NCI-H1105 treated with DMSO at 0.1 percent for 48 hours (cell line): Measurements from ENCODE around the gene COPS4.
"Not testable (repeated sequence)": the region's sequence is repeated elsewhere in the genome, so short reads cannot be mapped to it uniquely, and the experiment has no call there.

Experiments
- DNase-seq: peaks from one replicate; lab custom pipeline; 2025; lab: John Stamatoyannopoulos, UW

The COPS4 gene

GRCh38 chr4:83083925-83084475, 49.0 kb downstream of the COPS4 start:
- DNase-seq: no peak

DNA sequence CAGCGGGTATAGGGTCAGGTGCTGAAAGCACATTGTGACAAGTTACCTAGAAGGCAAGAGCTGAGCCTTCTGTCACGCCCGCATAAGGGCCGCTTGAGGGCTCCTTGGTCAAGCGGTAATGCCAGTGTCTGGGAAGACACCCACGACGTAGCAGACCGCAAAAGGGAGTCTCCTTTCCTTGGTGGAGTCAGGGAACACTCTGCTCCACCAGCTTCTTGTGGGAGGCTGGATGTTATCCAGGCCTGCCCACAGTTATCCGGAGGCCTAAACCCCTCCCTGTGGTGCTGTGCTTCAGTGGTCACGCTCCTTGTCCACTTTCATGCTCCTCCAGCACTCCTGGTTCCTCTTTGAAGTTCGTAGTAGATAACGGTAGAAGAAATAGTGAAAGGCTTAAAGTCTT, 50.0 kb downstream of the COPS4 start:
- DNase-seq: not testable (repeated sequence)

DNA sequence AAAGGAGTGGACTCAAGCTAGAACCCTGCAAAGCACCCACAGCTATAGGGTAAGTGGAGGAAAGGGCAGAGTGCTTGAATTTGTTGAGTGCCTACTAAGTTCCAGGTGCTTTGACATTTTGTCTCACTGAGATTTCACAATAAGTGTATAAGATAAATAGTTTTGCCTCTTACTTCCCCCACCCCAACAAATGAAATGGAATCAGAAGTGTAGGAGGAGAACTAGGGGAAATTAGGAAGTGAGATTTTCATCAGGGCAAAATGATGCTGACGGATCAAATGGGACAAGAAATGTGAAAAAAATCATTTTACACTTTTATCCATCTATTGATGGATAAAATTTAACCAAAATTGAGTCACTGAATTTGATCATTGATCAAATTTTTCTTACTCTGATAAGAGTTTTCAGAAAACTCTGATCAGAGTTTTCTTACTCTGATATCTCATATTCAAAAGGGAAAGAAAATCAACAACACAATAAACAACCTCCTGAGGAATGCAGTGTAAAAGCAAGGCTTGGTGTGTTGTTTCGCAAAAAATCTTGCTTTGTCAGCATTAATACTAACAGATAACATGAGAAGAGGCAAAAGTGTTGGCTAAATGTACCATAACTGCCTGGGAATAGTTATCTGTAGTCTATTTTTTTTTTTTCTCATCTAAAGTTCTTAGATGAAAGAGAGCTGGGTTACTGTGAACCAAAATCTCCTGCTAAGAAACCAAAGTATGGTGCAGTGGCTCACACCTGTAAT, 54.6 kb downstream of the COPS4 start:
- DNase-seq: no peak

DNA sequence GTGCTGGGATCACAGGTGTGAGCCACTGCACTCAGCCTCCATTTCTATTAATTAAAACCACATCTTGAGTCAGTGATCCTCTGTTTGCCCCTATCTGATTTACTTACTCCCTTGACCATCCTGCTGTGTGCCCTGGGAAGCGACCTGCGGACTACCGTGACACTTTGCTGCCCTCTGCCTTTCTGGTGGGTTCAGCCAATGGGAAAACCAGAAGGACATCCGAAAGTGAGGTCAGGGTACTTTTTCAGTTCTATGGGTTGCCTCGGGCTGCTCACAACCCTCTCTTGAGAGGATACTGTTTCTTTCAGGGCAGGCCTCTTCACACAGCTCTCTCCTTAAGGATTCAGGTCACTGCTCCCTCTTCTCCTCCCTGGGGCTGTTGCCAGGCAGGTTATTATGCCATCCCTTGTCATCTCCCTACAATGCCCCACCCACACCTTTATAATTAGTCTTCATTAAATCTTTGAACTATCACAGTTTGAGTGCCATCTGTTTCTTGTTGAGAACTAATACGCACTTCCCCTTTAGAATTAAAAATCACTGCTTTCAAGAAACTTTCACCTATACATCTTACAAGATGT, 58.2 kb downstream of the COPS4 start:
- no peak for DNase-seq

- no peak for DNase-seq
These were observed 61.4 kb downstream of the COPS4 start for GRCh38 chr4:83096397-83096796.

- DNase-seq: no peak
These were observed 70.0 kb downstream of the COPS4 start for GRCh38 chr4:83104991-83105390.

- no peak for DNase-seq
These were observed 72.6 kb downstream of the COPS4 start for GRCh38 chr4:83107631-83108030.

- no peak for DNase-seq
These were observed 73.3 kb downstream of the COPS4 start for GRCh38 chr4:83108101-83108861.

DNA sequence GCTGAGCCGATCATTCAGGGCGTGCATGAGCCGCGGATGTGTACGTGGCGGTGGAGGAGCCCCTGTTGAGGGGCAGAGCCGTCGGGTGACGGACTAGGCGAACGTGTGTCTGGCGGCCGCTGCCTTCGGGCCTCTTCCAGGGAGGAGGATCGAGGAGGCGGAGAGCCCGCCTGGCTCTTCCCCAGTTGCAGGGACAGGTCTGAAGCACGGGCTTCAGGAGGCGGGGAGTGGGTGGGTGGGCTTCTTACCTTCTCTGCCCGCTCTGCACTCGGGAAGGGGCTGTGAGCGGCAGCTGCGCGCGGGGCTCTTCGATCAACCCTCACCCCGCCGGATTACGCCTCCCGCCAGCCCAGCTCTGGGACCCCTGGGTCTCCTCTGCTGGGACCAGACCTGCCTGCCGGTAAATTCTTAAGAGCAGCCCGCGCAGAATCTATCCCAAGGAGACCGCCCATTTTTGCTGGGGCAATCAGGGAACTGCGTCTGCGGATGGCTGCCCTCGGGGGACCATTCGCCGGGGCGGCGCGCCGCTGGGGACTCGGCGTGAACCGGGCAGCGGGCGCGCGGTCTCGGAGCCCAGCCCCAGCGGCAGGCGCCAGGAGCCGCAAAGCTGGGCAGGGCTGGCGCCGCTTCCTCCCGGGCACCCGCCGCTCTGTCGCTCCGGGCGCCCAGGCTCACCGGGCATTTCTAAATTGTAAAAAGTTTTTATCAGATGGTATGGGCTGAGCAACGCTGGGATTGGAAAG, 74.7 kb downstream of the COPS4 start:
- DNase-seq: peak; percentile 47

DNA sequence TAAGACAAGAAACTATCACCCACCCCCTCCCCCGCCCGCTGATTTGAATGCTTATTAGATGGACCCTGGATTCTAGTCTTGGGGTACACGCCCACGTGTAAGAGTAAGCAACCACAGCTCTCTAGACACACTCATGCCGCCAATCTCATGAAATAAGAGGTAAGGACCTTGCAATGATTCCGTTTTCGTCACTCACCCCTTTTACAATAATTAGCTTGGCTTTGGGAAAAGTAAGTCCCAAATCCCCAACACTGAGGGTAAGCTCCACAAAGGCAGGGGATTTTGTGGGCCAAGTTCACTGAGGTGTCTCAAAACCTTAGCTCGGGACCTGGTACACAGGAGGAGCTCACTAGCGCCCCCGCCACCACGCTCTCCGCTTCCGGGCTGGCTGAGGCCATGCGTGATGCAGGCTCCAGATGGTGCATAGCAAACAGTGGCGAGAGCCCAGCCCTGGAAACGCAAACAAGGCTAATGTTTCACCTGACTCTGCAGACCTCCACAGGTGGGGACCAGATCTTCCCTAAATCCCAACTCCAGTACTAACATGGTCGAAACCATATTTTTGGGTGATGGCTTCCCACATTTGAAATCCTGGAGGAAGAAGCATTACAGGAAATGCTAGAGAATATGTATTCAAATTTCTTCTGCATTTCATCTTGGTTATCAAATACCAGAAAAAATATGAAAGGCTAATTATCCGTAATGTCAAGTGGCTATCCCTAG, 75.4 kb downstream of the COPS4 start:
- peak; percentile 77 for DNase-seq

DNA sequence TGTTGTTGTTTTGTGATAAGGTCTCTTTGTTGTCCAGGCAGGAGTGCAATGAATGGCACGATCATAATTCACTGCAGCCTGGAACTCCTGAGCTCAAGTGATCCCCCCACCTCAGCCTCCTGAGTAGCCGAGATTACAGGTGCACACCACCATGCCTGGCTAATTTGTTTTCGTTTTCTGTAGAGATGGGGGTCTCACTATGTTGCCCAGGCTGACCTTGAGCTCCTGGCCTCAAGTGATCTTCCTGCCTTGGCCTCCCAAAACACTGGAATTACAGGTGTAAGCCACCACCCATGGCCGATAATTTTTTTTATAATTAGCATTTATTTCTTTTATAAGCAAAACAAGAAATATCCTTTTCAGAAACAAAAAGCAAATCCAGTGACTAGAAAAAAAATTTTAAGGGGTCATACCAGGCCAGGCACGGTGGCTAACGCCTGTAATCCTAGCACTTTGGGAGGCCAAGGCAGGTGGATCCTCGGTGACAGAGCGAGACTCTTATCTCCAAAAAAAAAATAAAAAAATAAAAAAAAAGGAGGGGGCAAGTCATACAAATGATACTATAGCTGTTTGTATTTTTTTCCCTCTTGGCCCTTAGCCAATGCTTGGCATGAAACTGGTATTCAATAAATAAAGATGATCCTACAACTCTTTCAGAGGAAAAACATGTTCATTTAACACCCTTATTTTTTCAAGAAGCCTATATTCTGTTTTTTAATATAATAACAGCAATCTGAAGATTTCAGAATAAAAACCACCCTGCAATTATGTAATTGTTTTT, 76.2 kb downstream of the COPS4 start:
- DNase-seq: peak; percentile 2

- DNase-seq: not testable (repeated sequence)
These were observed 76.8 kb downstream of the COPS4 start for GRCh38 chr4:83111751-83112141.

DNA sequence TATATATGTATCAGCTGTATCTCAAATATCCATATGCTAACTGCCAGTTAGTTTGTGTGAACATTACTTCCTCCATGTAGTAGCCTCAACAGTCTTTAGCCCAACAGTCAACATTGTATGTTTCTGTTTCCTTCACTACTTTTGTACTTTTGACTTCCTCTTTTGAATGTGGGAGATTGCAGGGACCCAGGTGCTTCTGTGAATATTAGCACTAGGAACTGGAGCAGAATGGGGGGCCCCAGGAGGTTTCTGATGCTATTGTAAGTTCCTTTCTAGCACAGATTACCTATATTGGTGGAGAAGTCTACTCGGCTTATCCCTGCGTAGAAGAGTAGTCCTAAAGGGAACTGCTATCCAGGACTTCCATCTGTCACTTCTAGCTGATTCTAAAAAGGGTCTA, 77.2 kb downstream of the COPS4 start:
- no peak for DNase-seq

DNA sequence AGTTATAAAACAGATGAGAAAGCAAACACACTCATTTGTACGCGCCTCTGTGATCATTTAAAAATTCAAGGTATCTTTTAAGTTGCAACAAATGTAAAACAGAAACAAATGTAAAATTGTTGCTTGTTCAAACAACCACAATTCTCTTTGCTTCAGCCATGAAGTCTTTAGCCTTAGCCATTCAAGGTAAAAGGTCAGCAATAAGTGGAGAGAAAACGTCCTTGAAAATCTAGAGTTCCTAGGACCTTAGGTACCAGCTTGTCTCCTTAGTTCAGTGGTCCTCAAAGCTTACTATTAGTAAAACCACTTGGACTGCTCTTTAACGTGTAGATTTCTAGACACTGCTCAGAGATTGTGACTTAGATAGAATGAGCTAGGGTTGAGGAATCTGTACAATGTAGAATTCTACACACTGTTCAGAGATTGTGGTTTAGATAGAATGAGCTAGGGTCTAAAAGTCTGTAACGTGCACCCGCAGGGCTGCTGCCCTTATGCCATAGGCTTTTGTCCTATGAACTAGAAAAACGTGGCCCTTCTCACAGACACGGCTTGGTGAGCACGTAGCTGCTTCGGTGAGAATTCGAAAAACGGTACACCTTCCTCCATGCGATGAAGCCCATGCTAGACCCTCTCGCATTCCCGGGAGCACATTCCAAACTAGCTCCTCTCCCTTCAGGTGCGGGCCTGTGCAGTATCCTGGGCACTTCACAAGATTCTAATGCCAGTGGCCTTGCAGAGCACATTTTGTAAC, 77.9 kb downstream of the COPS4 start:
- no peak for DNase-seq

DNA sequence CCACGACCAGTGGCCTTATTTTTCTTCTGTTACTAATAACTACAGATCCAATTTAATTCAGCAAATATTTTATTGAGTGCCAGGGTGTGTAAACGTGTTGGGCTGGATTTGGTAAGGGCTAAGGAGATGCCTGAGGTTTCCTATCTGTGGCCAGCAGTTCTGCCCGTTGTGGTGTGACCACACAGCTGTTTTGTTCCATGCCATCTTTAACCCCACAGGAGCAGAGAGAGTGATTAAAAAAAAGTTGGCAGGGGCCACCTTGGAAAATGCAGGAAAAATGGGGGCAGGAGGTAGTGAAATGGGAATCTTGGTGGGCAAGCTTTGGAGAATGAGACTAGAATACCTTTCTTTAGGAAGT, 78.4 kb downstream of the COPS4 start:
- DNase-seq: no peak

GRCh38 chr4:83114576-83114975, 79.6 kb downstream of the COPS4 start, which contains the start of gene PLAC8:
Gene PLAC8 (minus strand): TSS chr4:83114729. CDS start chr4:83107921, 6,808 bp downstream.
- no peak for DNase-seq

GRCh38 chr4:83115000-83115399, 80.0 kb downstream of the COPS4 start:
- no peak for DNase-seq

DNA sequence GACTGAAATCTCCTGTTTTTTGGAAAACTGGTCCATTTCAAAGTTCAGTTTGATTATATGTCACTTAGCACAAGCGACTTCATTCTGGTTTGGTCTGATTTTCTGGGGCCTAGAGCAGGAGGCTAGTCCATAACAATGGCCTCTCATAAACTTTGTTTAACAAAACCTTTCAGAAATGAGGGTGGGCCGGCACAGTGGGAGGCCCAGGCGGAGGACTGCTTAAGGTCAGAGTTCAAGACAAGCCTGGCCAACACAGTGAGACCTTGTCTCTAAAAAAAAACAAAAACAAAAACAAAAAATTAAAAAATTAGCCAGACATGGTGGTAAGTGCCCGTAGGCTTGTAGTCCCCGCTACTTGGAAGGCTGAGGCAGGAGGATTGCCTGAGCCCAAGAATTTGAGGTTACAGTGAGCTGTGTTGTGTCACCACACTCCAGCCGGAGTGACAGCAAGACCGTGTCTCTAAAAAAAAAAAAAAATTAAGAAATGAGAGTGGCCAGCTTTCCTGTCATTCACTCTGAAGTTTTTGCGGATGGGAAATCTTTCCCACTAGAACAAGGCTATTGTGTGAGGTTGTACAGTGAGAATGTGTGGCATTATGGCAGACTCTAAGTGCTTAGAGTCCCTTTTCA, 80.8 kb downstream of the COPS4 start:
- no peak for DNase-seq

- DNase-seq: no peak
These were observed 83.9 kb downstream of the COPS4 start for GRCh38 chr4:83118869-83119268.
